OCI-LY7 (cell line): ENCODE data around the gene CASP4. TPM values are rescaled to one million over a fixed set of nuclear protein-coding genes. Genes with fewer than 3 reads are reported as not detected.

Experiments used
- BruUV-seq: library from RNA; stranded (reverse); fragments of 400-500 nt; replicated peaks from 2 replicates; lab custom pipeline; 2021; lab: Mats Ljungman, UMichigan
- CTCF ChIA-PET: fragments of 300-600 bp; sonication (Branson Sonifier 250); formaldehyde crosslinking; loops from one replicate; lab custom pipeline; 2022; ENCODE audit warnings: antibody characterized with exemption; ENCODE audit not compliant: unreplicated experiment; lab: Charles Lee
- POLR2A ChIA-PET: fragments of 300-600 bp; sonication (Branson Sonifier 250); formaldehyde crosslinking; loops from one replicate; lab custom pipeline; 2022; ENCODE audit warnings: antibody characterized with exemption; lab: Charles Lee
- DNase-seq: peaks from one replicate; pipeline ENCODE4 v3.0.0-alpha.2; 2015; ENCODE audit warnings: low spot score
- H2AFZ ChIP-seq: fragments of 200-600 bp; sonication (generic), shearing (Covaris generic); 2 replicates; pipeline ENCODE4 v1.6.1; 2014; ENCODE audit warnings: mild to moderate bottlenecking, antibody characterized with exemption, low read length, moderate library complexity
- H3K27ac ChIP-seq: fragments of 200-600 bp; sonication (generic); 2 replicates; pipeline ENCODE4 v1.5.1; 2014; ENCODE audit warnings: mixed run types, low read depth, mild to moderate bottlenecking, moderate library complexity, low read length, inconsistent platforms; ENCODE audit not compliant: poor library complexity, severe bottlenecking
- H3K36me3 ChIP-seq: fragments of 200-600 bp; sonication (generic); 2 replicates; pipeline ENCODE4 v1.6.1; 2014; ENCODE audit warnings: mild to moderate bottlenecking, antibody characterized with exemption, low read length, moderate library complexity, mixed read lengths; ENCODE audit not compliant: insufficient read depth
- H3K4me1 ChIP-seq: fragments of 200-600 bp; sonication (generic); 2 replicates; pipeline ENCODE4 v1.5.1; 2014; ENCODE audit warnings: mild to moderate bottlenecking, low read length; ENCODE audit not compliant: insufficient read depth, poor library complexity, severe bottlenecking
- H3K4me2 ChIP-seq: fragments of 200-600 bp; sonication (generic); 2 replicates; pipeline ENCODE4 v1.6.1; 2014; ENCODE audit warnings: mild to moderate bottlenecking, low read length
- H3K4me3 ChIP-seq: fragments of 200-600 bp; sonication (generic); 2 replicates; pipeline ENCODE4 v1.5.1; 2014; ENCODE audit warnings: mild to moderate bottlenecking, low read depth, low read length; ENCODE audit not compliant: poor library complexity, severe bottlenecking
- H3K79me2 ChIP-seq: fragments of 200-600 bp; sonication (generic); 2 replicates; pipeline ENCODE4 v1.6.1; 2016; ENCODE audit warnings: low read depth, mild to moderate bottlenecking, low read length, moderate library complexity, mixed read lengths; ENCODE audit not compliant: insufficient read depth
- H3K9me2 ChIP-seq: fragments of 200-600 bp; sonication (generic); 2 replicates; pipeline ENCODE4 v1.6.1; 2016; ENCODE audit warnings: mild to moderate bottlenecking, low read length, mixed read lengths; ENCODE audit not compliant: insufficient read depth
- H3K9me3 ChIP-seq: fragments of 200-600 bp; sonication (generic); 2 replicates; pipeline ENCODE4 v1.6.1; 2014; ENCODE audit warnings: mild to moderate bottlenecking, mixed run types, low read length, mixed read lengths
- H4K20me1 ChIP-seq: fragments of 200-600 bp; sonication (generic); 2 replicates; pipeline ENCODE4 v1.6.1; 2014; ENCODE audit warnings: mild to moderate bottlenecking, antibody characterized with exemption, low read length, moderate library complexity, mixed read lengths; ENCODE audit not compliant: insufficient read depth
- CTCF ChIP-seq: fragments of 200-600 bp; sonication (generic); conservative IDR thresholded peaks from 2 replicates; pipeline ENCODE4 v1.5.1; 2014; ENCODE audit warnings: mild to moderate bottlenecking, antibody characterized with exemption, low read length, moderate library complexity, mixed read lengths
- EZH2phosphoT487 ChIP-seq: fragments of 200-600 bp; sonication (generic); IDR thresholded peaks from 2 replicates; pipeline ENCODE4 v1.6.1; 2018; ENCODE audit warnings: low read depth, borderline replicate concordance, mild to moderate bottlenecking, mixed run types, antibody characterized with exemption, low read length, moderate library complexity, mixed read lengths
- intact Hi-C: fragments of 100-400 bp; cut with micrococcal nuclease; formaldehyde crosslinking; loops from one replicate; pipeline ENCODE4 v1.10.0; 2022; ENCODE audit not compliant: unreplicated experiment
- total RNA-seq, 2 experiments: library from RNA; depleted of rRNA in 1 of 2; stranded (reverse); fragments of >200 nt in 1 of 2; shearing (Covaris generic) in 1 of 2; gene quantifications; 2 replicates each; pipeline ENCODE4 v1.2.3, GENCODE V29; 2014 to 2022

CASP4 gene
- total RNA-seq, 2 experiments from 2014 or later = 0.88 to 1.6 TPM

DNA sequence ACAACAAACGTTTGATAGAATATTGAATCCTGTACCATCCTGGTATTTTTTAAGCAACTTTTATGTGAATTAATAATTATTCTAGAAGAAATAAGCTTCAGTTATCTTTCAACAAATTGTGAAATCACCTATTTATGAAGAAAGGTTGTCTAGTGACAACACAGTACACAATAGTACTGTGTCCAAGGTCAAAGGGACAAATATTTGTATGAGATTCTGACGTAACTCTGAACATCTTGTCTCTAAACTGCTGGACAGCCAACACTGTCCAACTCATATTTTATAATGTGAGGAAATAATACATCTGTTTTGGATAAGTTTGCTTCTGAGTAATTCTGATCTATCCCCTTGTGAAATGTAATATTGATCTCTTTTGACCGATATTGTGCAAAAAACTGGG is 35.6 kb upstream of the CASP4 start:
- Histone ChIP-seq H3K9me2 (no peaks in the 10 kb centered on the region), H3K79me2 (no peaks in the 10 kb centered on the region), H3K4me3 (no peak overlapping the region), H3K36me3 (no peaks in the 10 kb centered on the region; the same call in 1 of the 2 replicates), H2AFZ (no peak overlapping the region), H3K4me2 (no peak overlapping the region), H3K4me1 (no peaks in the 10 kb centered on the region), H3K9me3 (no peaks in the 10 kb centered on the region), H4K20me1 (no peaks in the 10 kb centered on the region), H3K27ac (no peak overlapping the region)
- intact Hi-C loops = no loop called here
- BruUV-seq = no TSS peak
- no peak for DNase-seq
- ChIA-PET POLR2A (no interaction called here), CTCF (no interaction called here)
- TF ChIP-seq CTCF = no peak
- TF ChIP-seq EZH2phosphoT487 = no peak

DNA sequence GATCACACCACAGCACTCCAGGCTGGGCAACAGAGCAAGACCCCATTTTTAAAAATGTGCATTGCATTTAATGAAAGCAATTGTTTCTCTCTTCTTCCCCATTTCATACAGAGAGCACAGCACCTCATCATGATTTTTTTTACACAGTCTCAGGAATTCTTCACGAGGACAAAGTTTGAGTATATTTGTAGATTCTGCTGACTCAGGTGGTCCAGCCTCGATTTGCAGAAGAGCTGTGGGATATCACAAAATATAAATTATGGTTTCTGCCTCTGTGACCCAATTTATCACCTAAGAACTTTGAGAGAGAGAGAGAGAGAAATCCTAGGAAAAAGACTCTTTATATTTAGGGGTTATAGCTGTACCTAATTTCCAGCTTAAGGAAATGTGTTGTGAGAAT is 34.8 kb upstream of the CASP4 start:
- Histone ChIP-seq H2AFZ (no peak overlapping the region), H3K9me3 (no peaks in the 10 kb centered on the region), H3K4me3 (no peak overlapping the region), H4K20me1 (no peaks in the 10 kb centered on the region), H3K36me3 (no peaks in the 10 kb centered on the region; the same call in 1 of the 2 replicates), H3K4me2 (no peak overlapping the region), H3K79me2 (no peaks in the 10 kb centered on the region), H3K9me2 (no peaks in the 10 kb centered on the region), H3K27ac (no peak overlapping the region), H3K4me1 (no peaks in the 10 kb centered on the region)
- TF ChIP-seq EZH2phosphoT487 (no peak), CTCF (no peak)
- DNase-seq = no peak
- ChIA-PET CTCF (no interaction called here), POLR2A (no interaction called here)
- no TSS peak for BruUV-seq
- intact Hi-C loops = no loop called here

- peak; percentile 19 for DNase-seq
- Histone ChIP-seq H3K36me3 (no peaks in the 10 kb centered on the region; the same call in 1 of the 2 replicates), H3K4me2 (no peak overlapping the region), H3K4me3 (no peak overlapping the region), H3K9me3 (no peaks in the 10 kb centered on the region), H3K9me2 (no peaks in the 10 kb centered on the region), H2AFZ (no peak overlapping the region), H3K79me2 (no peaks in the 10 kb centered on the region), H3K27ac (no peak overlapping the region), H4K20me1 (no peaks in the 10 kb centered on the region), H3K4me1 (no peaks in the 10 kb centered on the region)
- ChIA-PET POLR2A (no interaction called here), CTCF (no interaction called here)
- BruUV-seq = no TSS peak
- intact Hi-C loops = no loop called here
- TF ChIP-seq CTCF (peak; percentile 84), EZH2phosphoT487 (no peak)
These were observed 32.4 kb upstream of the CASP4 start for GRCh38 chr11:105000797-105001196.
